Upper lobe of left lung (tissue), 4 donors: ENCODE data around the gene AVEN.

Source experiments
- CTCF ChIP-seq, 6 experiments: fragments of 450-650 bp in 4 of 6; fragments of 200-600 bp in 2 of 6; sonication (generic) in 2 of 6; IDR thresholded peaks; one replicate each; pipeline ENCODE4 v1.5.1; 2016 to 2019; ENCODE audit warnings: antibody characterized with exemption in 6 of 6
- POLR2A ChIP-seq, 4 donors: fragments of 450-650 bp; IDR thresholded peaks; one replicate each; pipeline ENCODE4 v1.5.1; 2016 to 2017; ENCODE audit warnings: antibody characterized with exemption in 4 of 4, mild to moderate bottlenecking in 2 of 4
- POLR2AphosphoS5 ChIP-seq, 2 donors: sonication (generic); formaldehyde crosslinking; IDR thresholded peaks; one replicate each; pipeline ENCODE4 v1.5.1; 2017; ENCODE audit warnings: antibody characterized with exemption in 2 of 2

GRCh38 chr15:33825453-33825852, 213.6 kb downstream of the AVEN start:
- TF ChIP-seq CTCF (IDR thresholded peaks at IDR 0.05) = no peak
- no peak for TF ChIP-seq POLR2A (IDR thresholded peaks at IDR 0.05)
- TF ChIP-seq POLR2AphosphoS5 (IDR thresholded peaks at IDR 0.05) = no peak
